Measurements from ENCODE around the gene SDC4.

The SDC4 gene

DNA sequence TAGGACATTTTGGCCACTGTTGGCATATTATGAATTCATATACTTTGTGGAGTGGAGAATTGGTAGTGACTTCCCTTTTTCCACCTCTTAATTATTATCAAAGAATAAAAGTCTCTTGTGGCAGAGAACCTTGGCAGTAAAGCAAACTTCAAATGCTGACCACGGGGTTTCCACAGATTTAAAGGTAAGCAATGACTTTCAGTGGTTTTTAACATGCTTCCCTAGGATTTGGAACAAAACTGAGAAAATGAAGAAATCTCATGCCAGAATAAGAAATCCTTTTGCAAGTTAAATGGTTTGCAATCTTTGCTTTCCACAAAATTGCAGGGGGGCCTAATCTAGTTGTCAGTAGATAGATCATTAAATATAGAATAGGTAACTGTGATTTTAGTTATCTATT, 2.0 kb upstream of the SDC4 start:
- DNase-seq (ENCODE audit: low spot score), result no peak
- TF ChIP-seq, protein P1, sequence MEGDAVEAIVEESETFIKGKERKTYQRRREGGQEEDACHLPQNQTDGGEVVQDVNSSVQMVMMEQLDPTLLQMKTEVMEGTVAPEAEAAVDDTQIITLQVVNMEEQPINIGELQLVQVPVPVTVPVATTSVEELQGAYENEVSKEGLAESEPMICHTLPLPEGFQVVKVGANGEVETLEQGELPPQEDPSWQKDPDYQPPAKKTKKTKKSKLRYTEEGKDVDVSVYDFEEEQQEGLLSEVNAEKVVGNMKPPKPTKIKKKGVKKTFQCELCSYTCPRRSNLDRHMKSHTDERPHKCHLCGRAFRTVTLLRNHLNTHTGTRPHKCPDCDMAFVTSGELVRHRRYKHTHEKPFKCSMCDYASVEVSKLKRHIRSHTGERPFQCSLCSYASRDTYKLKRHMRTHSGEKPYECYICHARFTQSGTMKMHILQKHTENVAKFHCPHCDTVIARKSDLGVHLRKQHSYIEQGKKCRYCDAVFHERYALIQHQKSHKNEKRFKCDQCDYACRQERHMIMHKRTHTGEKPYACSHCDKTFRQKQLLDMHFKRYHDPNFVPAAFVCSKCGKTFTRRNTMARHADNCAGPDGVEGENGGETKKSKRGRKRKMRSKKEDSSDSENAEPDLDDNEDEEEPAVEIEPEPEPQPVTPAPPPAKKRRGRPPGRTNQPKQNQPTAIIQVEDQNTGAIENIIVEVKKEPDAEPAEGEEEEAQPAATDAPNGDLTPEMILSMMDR (IDR thresholded peaks at IDR 0.05), result no peak
- Histone ChIP-seq H3K27ac (no peak overlapping the region), H3K4me3 (no peak overlapping the region)

- TF ChIP-seq, protein P1 (IDR thresholded peaks at IDR 0.05), result no peak
- DNase-seq (ENCODE audit: low spot score), result no peak
- Histone ChIP-seq H3K27ac (peak overlapping the region; percentile 94 to 98), H3K4me3 (peak overlapping the region; percentile 90)
Observed at GRCh38 chr20:45347297-45347935, 808 bp downstream of the SDC4 start.

GRCh38 chr20:45346851-45347250, 1.4 kb downstream of the SDC4 start:
- no peak for DNase-seq (ENCODE audit: low spot score)
- H3K27ac ChIP-seq, result peak overlapping the region; percentile 94 to 98

DNA sequence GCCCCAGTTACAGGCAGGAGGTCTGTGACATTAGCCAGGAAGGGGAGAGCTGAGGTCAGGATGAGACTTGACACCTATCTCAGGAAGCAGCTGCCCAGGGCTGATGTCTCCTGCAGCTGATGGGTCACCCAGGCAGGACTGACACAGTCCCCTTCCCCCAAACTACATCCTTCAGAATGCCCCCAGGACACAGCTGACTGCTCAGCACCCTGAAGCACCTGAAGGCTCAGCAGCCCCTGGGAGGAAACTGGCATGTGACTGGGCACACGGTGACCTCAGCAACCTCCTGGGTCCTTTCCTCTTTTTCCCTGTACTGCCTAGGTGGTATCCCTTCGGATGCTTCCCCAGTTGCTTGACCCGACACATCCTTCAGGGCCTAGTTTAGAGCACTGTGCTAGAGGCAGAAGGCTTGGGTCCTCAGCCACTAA, 1.9 kb downstream of the SDC4 start:
- no peak for DNase-seq (ENCODE audit: low spot score)
- TF ChIP-seq, protein P1 (IDR thresholded peaks at IDR 0.05), result no peak
- Histone ChIP-seq H3K27ac (peak overlapping the region; percentile 94 to 98), H3K4me3 (peak overlapping the region; percentile 90)

More at GRCh38 chr20:45346851-45347250, 1.4 kb downstream of the SDC4 start:
- TF ChIP-seq, protein P1 (IDR thresholded peaks at IDR 0.05), result no peak
- peak overlapping the region; percentile 90 for H3K4me3 ChIP-seq

DNA sequence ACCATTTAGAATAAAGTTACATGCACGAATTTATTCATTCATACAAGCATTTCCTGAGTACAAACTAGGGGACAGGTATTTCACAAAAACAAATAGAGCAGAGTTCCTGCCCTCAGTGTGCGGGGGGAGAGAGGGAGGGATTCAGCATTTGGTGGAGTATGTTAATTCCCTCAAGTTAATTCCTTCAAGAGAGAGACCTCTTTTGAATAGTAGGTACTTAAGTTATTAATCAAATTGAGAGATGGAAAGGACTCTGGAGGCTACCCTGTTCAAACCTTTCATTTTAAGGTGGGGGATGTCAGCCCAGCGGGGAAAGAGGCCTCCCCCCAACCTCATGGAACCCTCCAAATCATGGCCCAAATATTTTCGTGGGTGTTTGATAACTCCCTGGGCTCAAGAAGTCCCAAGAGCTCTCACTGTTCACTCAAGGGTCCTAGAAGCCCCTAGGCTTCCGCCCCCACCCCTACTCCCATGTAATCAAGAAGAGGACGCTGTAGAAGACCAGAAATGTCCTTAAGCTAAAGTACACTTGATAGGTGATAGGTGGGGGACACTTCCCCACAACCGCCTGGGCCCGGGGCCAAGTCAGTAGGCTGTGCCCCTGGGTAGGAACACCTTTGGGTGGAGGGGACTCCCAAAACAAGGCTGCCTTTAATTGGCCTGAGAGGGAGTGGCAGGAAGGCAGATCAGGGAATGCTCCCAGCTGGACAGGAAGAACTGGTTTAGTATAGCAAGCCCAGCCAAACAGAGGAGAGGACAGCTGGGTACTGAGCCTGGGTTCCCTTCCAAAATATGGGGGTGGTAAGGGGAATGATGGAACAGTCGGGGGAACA, 2.9 kb downstream of the SDC4 start:
- H3K4me3 ChIP-seq, result peak overlapping the region; percentile 90
- H3K27ac ChIP-seq, result peak overlapping the region; percentile 94 to 98
- DNase-seq (ENCODE audit: low spot score), result no peak
- TF ChIP-seq, protein P1 (IDR thresholded peaks at IDR 0.05), result no peak

- DNase-seq (ENCODE audit: low spot score), result peak; percentile 91
- Histone ChIP-seq H3K4me3 (peak overlapping the region; percentile 90), H3K27ac (peak overlapping the region; percentile 94 to 98)
- TF ChIP-seq, protein P1 (IDR thresholded peaks at IDR 0.05), result no peak
Observed at GRCh38 chr20:45344168-45344860, 3.9 kb downstream of the SDC4 start.

Data from coronary artery (tissue), 2 donors.